ENCODE results near the gene OR2T8. TPM values are rescaled to one million over a fixed set of nuclear protein-coding genes. Genes with fewer than 3 reads are reported as not detected.

OR2T8 gene
- not detected for total RNA-seq

GRCh38 chr1:247919952-247920351, at the start of gene OR2T8:
Gene OR2T8, plus strand, starts transcription at chr1:247920252. Its CDS starts 766 bp downstream, at chr1:247921018.

GRCh38 chr1:247895163-247895637, 24.9 kb upstream of the OR2T8 start, which contains the start of gene OR2W3:
Gene OR2W3, plus strand, starts transcription at chr1:247895587. Its CDS starts 0 bp downstream, at chr1:247895587.

GRCh38 chr1:247924868-247925267, 4.8 kb downstream of the OR2T8 start, which contains the start of gene OR2AJ1:
Gene OR2AJ1, plus strand, starts transcription at chr1:247924889. Its CDS starts 8,880 bp downstream, at chr1:247933769.

GRCh38 chr1:247948558-247948957, 28.5 kb downstream of the OR2T8 start, which contains the start of gene OR2L8:
Gene OR2L8, plus strand, starts transcription at chr1:247948858. Its CDS starts 0 bp downstream, at chr1:247948858.

GRCh38 chr1:247964933-247965332, 44.9 kb downstream of the OR2T8 start, which contains the start of gene OR2AK2:
Gene OR2AK2, plus strand, starts transcription at chr1:247965233. Its CDS starts 144 bp downstream, at chr1:247965377.

Other genes with a start within 250 kb of the OR2T8 start
- gene OR13G1, start 240.5 kb upstream of the OR2T8 start, total RNA-seq, result not detected
- gene OR6F1, start 203.6 kb upstream of the OR2T8 start, total RNA-seq, result not detected
- not detected for gene OR14K1, start 181.6 kb upstream of the OR2T8 start, total RNA-seq
- not detected for gene OR14A2, start 172.1 kb upstream of the OR2T8 start, total RNA-seq
- gene OR1C1, start 159.7 kb upstream of the OR2T8 start, total RNA-seq, result not detected
- gene OR14A16, start 96.1 kb upstream of the OR2T8 start, total RNA-seq, result not detected
- not detected for gene OR11L1, start 78.4 kb upstream of the OR2T8 start, total RNA-seq
- 1 to 10 TPM in 1 of 2 donors, under 1 TPM in 1; 0.33 to 1.4 TPM for gene TRIM58, start 63.1 kb upstream of the OR2T8 start, total RNA-seq
- gene OR2W3, start 24.7 kb upstream of the OR2T8 start, total RNA-seq, result under 1 TPM; 0.34 to 0.67 TPM
- gene OR2AJ1, start 4.6 kb downstream of the OR2T8 start, total RNA-seq, result not detected
- under 1 TPM in 1 of 2 donors, not detected in 1; 0.69 TPM for gene OR2L8, start 28.6 kb downstream of the OR2T8 start, total RNA-seq
- gene OR2AK2, start 45.0 kb downstream of the OR2T8 start, total RNA-seq, result under 1 TPM in 1 of 2 donors, not detected in 1; 0.34 TPM
- not detected for gene OR2L5, start 93.4 kb downstream of the OR2T8 start, total RNA-seq
- gene OR2L2, start 109.8 kb downstream of the OR2T8 start, total RNA-seq, result under 1 TPM in 1 of 2 donors, not detected in 1; under 0.01 TPM
- gene OR2L3, start 126.6 kb downstream of the OR2T8 start, total RNA-seq, result not detected
- gene OR2L13, start 174.9 kb downstream of the OR2T8 start, total RNA-seq, result not detected
- not detected for gene OR2M5, start 224.9 kb downstream of the OR2T8 start, total RNA-seq

All from melanocyte of skin (primary cell).